GM12878 (cell line): ENCODE measurements around the gene SYNPO. TPM values are rescaled to one million over a fixed set of nuclear protein-coding genes. Genes with fewer than 3 reads are reported as not detected.

Source experiments
- ATAC-seq: fragments of 200-7000 bp; cut with Tn5 transposase; 3 replicates; pipeline ENCODE4 v1.9.1; 2020; ENCODE audit warnings: mild to moderate bottlenecking, moderate library complexity
- BruUV-seq: library from RNA; stranded (reverse); fragments of 400-500 nt; replicated peaks from 2 replicates; lab custom pipeline; 2021; lab: Mats Ljungman, UMichigan
- CTCF ChIA-PET: fragments of 300-600 bp; sonication (Branson Sonifier 250); formaldehyde crosslinking; extraction: SDS; loops from one replicate; lab custom pipeline; 2021; ENCODE audit warnings: inconsistent platforms; lab: Yijun Ruan, JAX
- POLR2A ChIA-PET: fragments of 350-600 bp; formaldehyde crosslinking; extraction: SDS; loops from one replicate; lab custom pipeline; 2021; ENCODE audit warnings: inconsistent platforms; lab: Charles Lee
- RAD21 ChIA-PET: fragments of 300-600 bp; sonication (Branson Sonifier 250); formaldehyde crosslinking; loops from one replicate; lab custom pipeline; 2023; ENCODE audit warnings: antibody characterized with exemption; ENCODE audit not compliant: unreplicated experiment; lab: Charles Lee
- SMC1A ChIA-PET: fragments of 300-600 bp; sonication (Branson Sonifier 250); formaldehyde crosslinking; loops from one replicate; lab custom pipeline; 2023; ENCODE audit not compliant: unreplicated experiment, uncharacterized antibody; lab: Charles Lee
- DNase-seq: peaks from one replicate; pipeline ENCODE4 v3.0.0-alpha.2; 2011; ENCODE audit warnings: low read depth, low spot score
- FAIRE-seq: peaks from 3 replicates; lab custom pipeline; 2011; peaks lifted over from hg19 to GRCh38; lab: Jason Lieb, UNC
- H2AFZ ChIP-seq: 2 replicates; pipeline ENCODE4 v1.6.0; 2011; ENCODE audit warnings: low read depth, low read length, control low read depth; ENCODE audit not compliant: control insufficient read depth
- H3K27ac ChIP-seq: 2 replicates; pipeline ENCODE4 v1.5.1; 2011; ENCODE audit warnings: control low read depth; ENCODE audit not compliant: control insufficient read depth, insufficient read depth
- H3K27me3 ChIP-seq, 2 experiments: replicated peaks in 1 of 2; 2 replicates each; pipeline versions ENCODE4 v1.6.0 to v1.6.1; 2011; ENCODE audit warnings: low read length in 1 of 2; ENCODE audit not compliant: control insufficient read depth in 2 of 2, insufficient read depth in 2 of 2
- H3K36me3 ChIP-seq, 2 experiments: 2 replicates each; pipeline ENCODE4 v1.5.1; 2011; ENCODE audit warnings: low read length in 1 of 2; ENCODE audit not compliant: control insufficient read depth in 2 of 2, insufficient read depth in 2 of 2
- H3K4me1 ChIP-seq: 2 replicates; pipeline ENCODE4 v1.6.1; 2011; ENCODE audit warnings: mild to moderate bottlenecking, low read length, moderate library complexity, mixed read lengths; ENCODE audit not compliant: control insufficient read depth, insufficient read depth
- H3K4me2 ChIP-seq: 2 replicates; pipeline ENCODE4 v1.6.0; 2011; ENCODE audit warnings: control low read depth; ENCODE audit not compliant: control insufficient read depth, insufficient read depth
- H3K4me3 ChIP-seq: fragments of 200-600 bp; sonication (generic); 2 replicates; pipeline ENCODE4 v1.5.1; 2016
- H3K79me2 ChIP-seq: 2 replicates; pipeline ENCODE4 v1.6.0; 2011; ENCODE audit warnings: low read length; ENCODE audit not compliant: control insufficient read depth, insufficient read depth
- H3K9ac ChIP-seq: 2 replicates; pipeline ENCODE4 v1.8.0; 2011; ENCODE audit warnings: low read length, control low read depth, mixed read lengths; ENCODE audit not compliant: control insufficient read depth, insufficient read depth
- H3K9me3 ChIP-seq: replicated peaks from 3 replicates; pipeline ENCODE4 v1.5.1; 2011; ENCODE audit warnings: mild to moderate bottlenecking, low read length; ENCODE audit not compliant: control insufficient read depth, insufficient read depth
- H4K20me1 ChIP-seq: 2 replicates; pipeline ENCODE4 v1.6.0; 2011; ENCODE audit not compliant: control insufficient read depth, insufficient read depth
- EGR1 ChIP-seq, 2 experiments: IDR thresholded peaks; 1 replicate in 1 of 2; 2 replicates in 1 of 2; pipeline ENCODE4 v1.6.1; 2011 to 2012; ENCODE audit warnings: low read depth in 2 of 2, low read length in 2 of 2, borderline replicate concordance in 1 of 2, mild to moderate bottlenecking in 1 of 2, moderate library complexity in 1 of 2
- LARP7 ChIP-seq: fragments of 450-650 bp; IDR thresholded peaks from 2 replicates; pipeline ENCODE4 v1.6.1; 2017; ENCODE audit warnings: mild to moderate bottlenecking
- NFYB ChIP-seq: IDR thresholded peaks from 2 replicates; pipeline ENCODE4 v1.6.1; 2011; ENCODE audit warnings: low read depth, mild to moderate bottlenecking, low read length, improper control_type of control experiment, moderate library complexity; ENCODE audit not compliant: insufficient read depth
- NRF1 ChIP-seq: conservative IDR thresholded peaks from 2 replicates; pipeline ENCODE4 v1.6.1; 2011; ENCODE audit warnings: mild to moderate bottlenecking, low read depth, low read length, improper control_type of control experiment
- PKNOX1 ChIP-seq: fragments of 450-650 bp; IDR thresholded peaks from 2 replicates; pipeline ENCODE4 v1.6.1; 2016; ENCODE audit warnings: mild to moderate bottlenecking
- SPI1 ChIP-seq: IDR thresholded peaks from 2 replicates; pipeline ENCODE4 v1.6.1; 2011; ENCODE audit warnings: low read depth, mild to moderate bottlenecking, low read length, moderate library complexity, borderline replicate concordance; ENCODE audit not compliant: insufficient read depth
- TCF7 ChIP-seq: IDR thresholded peaks from 2 replicates; pipeline ENCODE4 v1.6.1; 2014; ENCODE audit warnings: antibody characterized with exemption, borderline replicate concordance
- YY1 ChIP-seq: IDR thresholded peaks from 2 replicates; pipeline ENCODE4 v1.6.1; 2011; ENCODE audit warnings: low read depth, mild to moderate bottlenecking, low read length
- ZNF384 ChIP-seq: IDR thresholded peaks from 2 replicates; pipeline ENCODE4 v1.6.1; 2012; ENCODE audit warnings: low read depth, mild to moderate bottlenecking, low read length, improper control_type of control experiment, borderline replicate concordance
- WGBS: methylation state at CpG from one replicate; pipeline ENCODE4 v1.1.6; 2016; ENCODE audit warnings: low lambda C conversion rate; ENCODE audit not compliant: insufficient replicate concordance, insufficient coverage; ENCODE audit errors: missing lambda C conversion rate; 5-methylcytosine and 5-hydroxymethylcytosine counted together
- in situ Hi-C: fragments of 300-500 bp; cut with MboI; formaldehyde crosslinking; loops from 9 replicates; pipeline ENCODE4 v1.14.3; 2018; ENCODE audit warnings: mixed read lengths
- intact Hi-C: fragments of 100-400 bp; cut with micrococcal nuclease; formaldehyde crosslinking; loops from one replicate; pipeline ENCODE4 v1.14.2; 2022; ENCODE audit not compliant: unreplicated experiment
- polyA plus RNA-seq, 11 experiments: library from polyadenylated mRNA; depleted of rRNA in 4 of 11; unstranded in 6 of 11; stranded (reverse) in 5 of 11; fragments of >200 nt; fragmentation: Nextera tagmentation in 4 of 11; fragmentation: Illumina TruSeq in 1 of 11; extraction: Ambion mirVana in 4 of 11; extraction: Trizol in 1 of 11; gene quantifications; 1 replicate in 1 of 11; 2 replicates in 10 of 11; pipeline versions ENCODE4 v1.2.1 to v1.2.3, GENCODE V29; 2011 to 2016; ENCODE audit warnings: inconsistent platforms in 2 of 11, missing spikeins in 2 of 11, low read depth in 1 of 11
- total RNA-seq, 4 experiments: library from RNA; depleted of rRNA in 3 of 4; stranded (reverse); fragments of >200 nt in 3 of 4; fragmentation: Illumina TruSeq in 1 of 4; extraction: Trizol in 1 of 4; gene quantifications; 2 replicates each; pipeline versions ENCODE4 v1.2.1 to v1.2.3, GENCODE V29; 2013 to 2021

The SYNPO gene
- total and polyA plus RNA-seq, 10 of the 15 experiments (the other 5 are each of a cell fraction or from before 2014, with no cell fraction given) = 0.77 to 21.0 (median 3.9) TPM

- no peak overlapping the region for H2AFZ ChIP-seq
- H3K27me3 ChIP-seq = no peaks in the 10 kb centered on the region
- no peak overlapping the region for H3K9ac ChIP-seq
- ChIA-PET POLR2A (interaction anchor here (2.0 kb wide), 1 partner anchor 13 kb away, joined by 5 read pairs; no protein-coding TSS in a partner anchor), CTCF (interaction anchor here (0.6 to 1.1 kb wide), 2 partner anchors 32 to 734 kb away, joined by 3 read pairs; no protein-coding TSS in a partner anchor), RAD21 (no interaction called here), SMC1A (interaction anchor here (1.2 kb wide), 1 partner anchor 19 kb away, joined by 4 read pairs; no protein-coding TSS in a partner anchor)
- intact Hi-C loops = no loop called here
- 17% methylated on average over 6 of the region's 6 CpGs for WGBS
- ATAC-seq (no peak), FAIRE-seq (no peak), DNase-seq (no peak)
- H3K4me1 ChIP-seq = no peaks in the 10 kb centered on the region
- no peak overlapping the region for H3K27ac ChIP-seq
- no peaks in the 10 kb centered on the region for H3K79me2 ChIP-seq
- BruUV-seq = no TSS peak
- H3K4me3 ChIP-seq = no peak overlapping the region
- H4K20me1 ChIP-seq = no peaks in the 10 kb centered on the region
- H3K4me2 ChIP-seq = no peak overlapping the region
- H3K36me3 ChIP-seq = no peaks in the 10 kb centered on the region
- H3K9me3 ChIP-seq = no peaks in the 10 kb centered on the region
- TF ChIP-seq LARP7 (no peak), ZNF384 (no peak), NRF1 (no peak), YY1 (no peak), NFYB (no peak), SPI1 (no peak), TCF7 (no peak), EGR1 (IDR thresholded peaks at IDR 0.05; ENCODE audit: borderline replicate concordance in 1 of 2, low read depth in 2 of 2, low read length in 2 of 2) (no peak), PKNOX1 (no peak)
- TF ChIP-seq, all 136 proteins: peak for 0
- in situ Hi-C loops = no loop called here
These were observed 33.4 kb upstream of the SYNPO start for GRCh38 chr5:150607105-150607504.
